CMK (cell line): ENCODE results near the gene GARIN5A.
"Not testable (repeated sequence)": the region's sequence is repeated elsewhere in the genome, so short reads cannot be mapped to it uniquely, and the experiment has no call there.

ENCODE experiments used
- DNase-seq: peaks from one replicate; pipeline ENCODE4 v3.0.0-alpha.2; 2010; ENCODE audit warnings: low read depth

GARIN5A gene

DNA sequence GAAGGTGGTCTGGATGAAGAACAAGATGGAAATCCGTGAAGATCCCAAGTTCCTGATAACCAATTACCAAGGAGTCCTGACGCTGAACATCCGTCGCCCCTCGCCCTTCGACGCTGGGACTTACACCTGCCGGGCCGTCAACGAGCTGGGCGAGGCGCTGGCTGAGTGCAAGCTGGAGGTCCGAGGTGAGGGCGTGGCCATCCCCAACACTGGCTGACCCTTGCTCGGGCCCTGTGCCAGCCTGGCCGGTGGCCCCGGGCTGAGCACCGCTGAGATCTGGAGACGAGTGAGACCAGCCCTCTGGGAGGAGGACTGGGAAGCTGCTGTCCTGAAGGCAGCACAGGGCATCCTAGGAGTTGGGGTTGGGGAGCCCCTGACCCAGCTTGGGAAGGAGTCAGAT is 12.3 kb downstream of the GARIN5A start:
- no peak for DNase-seq

DNA sequence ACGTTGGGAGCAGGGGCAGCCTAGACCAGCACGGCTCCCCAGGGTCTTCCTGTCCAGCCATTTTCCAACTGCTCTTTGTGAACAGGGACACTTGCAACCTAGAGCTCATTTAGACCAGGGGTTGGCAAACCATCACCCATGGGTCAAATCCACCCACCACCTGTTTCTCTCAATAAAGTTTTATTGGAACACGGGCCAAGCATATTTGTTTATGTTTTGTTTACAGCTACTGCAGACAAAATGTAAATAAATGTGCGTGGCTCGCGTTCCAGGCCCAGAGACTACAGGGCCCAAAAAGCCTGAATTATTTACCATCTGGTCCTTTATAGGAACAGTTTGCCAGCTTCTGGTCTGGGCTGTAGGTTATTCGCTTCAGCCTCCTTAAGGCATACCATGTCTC is 13.7 kb downstream of the GARIN5A start:
- no peak for DNase-seq

DNA sequence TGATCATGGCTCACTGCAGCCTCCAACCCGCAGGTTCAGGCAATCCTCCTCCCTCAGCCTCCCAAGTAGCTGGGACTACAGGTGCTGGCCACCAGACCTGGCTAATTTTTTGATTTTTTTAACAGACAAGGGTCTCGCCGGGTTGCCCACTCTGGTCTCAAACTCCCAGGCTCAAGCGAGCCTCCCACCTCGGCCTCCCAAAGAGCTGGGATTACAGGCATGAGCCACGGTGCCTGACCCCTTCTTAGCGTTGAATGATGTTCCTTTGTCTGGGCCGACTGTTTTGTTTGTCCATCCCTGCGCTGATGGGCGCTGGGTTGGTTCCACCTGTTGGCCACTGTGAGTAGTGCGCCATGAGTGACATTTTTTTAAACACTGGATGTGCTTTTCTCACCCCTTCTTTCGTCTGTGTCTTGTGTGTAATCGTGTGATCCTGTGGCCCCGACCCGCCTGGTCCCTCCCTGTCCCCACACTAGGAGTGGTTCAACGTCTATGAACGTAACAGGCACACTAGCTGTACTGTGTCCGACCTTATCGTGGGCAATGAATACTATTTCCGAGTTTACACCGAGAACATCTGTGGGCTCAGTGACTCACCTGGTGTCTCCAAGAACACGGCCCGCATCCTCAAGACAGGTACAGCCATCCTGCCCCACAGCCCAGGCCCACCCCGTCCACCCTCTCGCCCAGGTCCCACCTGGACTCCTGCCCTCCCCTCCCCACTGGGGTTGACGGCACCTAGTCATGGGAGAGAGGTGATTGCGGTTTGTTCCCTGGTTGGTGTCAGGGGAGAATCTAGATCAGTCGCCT is 15.4 kb downstream of the GARIN5A start:
- peak; percentile 41 for DNase-seq

- no peak for DNase-seq
Observed at GRCh38 chr19:50460161-50460765, 16.4 kb downstream of the GARIN5A start.

GRCh38 chr19:50459638-50460037 is 17.0 kb downstream of the GARIN5A start:
- no peak for DNase-seq

DNA sequence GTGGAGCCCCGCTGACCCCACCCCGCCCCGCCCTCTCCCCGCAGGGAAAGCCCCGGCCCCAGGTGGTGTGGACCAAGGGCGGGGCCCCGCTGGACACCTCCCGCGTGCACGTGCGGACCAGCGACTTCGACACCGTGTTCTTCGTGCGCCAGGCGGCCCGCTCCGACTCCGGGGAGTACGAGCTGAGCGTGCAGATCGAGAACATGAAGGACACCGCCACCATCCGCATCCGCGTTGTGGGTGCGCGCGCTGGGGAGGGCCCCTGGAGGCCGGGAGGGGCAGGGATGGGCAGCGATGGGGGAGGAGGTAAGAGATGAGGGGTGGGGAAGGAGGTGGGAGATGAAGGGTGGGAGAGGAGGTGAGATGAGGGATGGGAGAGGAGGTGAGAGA is 17.6 kb downstream of the GARIN5A start:
- DNase-seq: no peak

DNA sequence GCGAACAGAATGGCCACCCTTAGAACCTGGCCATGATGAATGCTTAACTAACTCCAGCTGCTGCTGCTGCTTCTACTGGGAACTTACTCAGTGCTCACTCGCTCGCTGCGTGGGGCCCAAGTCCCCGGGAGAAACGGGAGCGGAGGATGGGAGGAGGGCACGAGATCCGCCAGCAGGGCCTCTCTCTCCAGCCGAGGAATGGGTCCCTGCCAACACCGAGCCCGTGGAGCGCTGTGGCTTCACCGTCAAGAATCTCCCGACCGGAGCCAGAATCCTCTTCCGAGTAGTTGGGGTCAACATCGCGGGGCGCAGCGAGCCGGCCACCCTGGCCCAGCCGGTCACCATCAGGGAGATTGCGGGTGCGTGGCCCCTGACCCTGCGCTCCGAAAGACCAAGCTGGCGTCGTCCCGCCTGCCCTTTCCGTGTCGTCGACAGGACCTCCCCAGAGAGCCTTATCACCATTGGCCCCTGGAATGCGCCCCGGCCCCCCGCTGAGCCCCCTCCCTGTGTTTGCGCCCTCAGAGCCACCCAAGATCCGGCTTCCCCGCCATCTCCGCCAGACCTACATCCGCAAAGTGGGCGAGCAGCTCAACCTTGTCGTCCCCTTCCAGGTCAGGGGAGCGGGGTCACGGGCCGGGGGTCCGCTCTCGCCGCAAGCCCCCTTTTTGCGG is 18.1 kb downstream of the GARIN5A start:
- DNase-seq: no peak

DNA sequence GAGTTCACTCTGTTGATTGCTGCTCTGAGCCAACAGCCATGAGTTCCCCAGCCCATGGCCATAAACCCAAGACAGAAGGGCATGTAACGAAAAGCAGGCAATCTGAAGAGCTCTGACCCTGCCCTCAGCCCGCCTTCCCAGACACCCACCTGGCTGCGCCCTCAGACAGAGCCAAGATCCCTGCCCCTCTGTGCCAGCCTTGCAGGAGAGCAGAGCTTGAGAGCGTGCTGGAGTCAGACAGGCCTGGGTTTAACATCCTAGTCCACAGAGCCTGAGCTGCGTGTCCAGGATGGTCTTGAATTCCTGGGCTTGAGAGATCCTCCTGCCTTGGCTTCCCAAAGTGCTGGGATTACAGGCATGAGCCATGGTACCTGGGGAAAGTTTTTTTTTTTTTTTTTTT is 19.3 kb downstream of the GARIN5A start:
- no peak for DNase-seq

DNA sequence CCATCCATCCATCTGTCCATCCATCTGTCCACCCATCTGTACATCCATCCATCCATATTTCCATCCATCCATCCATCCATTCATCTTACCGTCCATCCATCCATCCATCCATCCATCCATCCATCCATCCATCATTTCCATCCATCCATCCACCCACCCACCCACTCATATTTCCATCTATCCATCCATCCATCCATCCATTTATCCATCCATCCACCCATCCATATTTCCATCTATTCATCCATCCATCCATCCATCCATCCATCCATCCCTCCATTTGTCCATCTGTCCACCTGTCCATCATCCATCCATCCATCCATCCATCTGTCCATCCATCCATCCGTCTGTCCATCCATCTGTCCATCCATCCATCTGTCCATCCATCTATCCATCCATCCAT is 20.7 kb downstream of the GARIN5A start:
- no peak for DNase-seq

- no peak for DNase-seq
Observed at GRCh38 chr19:50453243-50453642, 23.4 kb downstream of the GARIN5A start.

GRCh38 chr19:50451223-50451534 is 25.5 kb downstream of the GARIN5A start:
- DNase-seq: no peak

DNA sequence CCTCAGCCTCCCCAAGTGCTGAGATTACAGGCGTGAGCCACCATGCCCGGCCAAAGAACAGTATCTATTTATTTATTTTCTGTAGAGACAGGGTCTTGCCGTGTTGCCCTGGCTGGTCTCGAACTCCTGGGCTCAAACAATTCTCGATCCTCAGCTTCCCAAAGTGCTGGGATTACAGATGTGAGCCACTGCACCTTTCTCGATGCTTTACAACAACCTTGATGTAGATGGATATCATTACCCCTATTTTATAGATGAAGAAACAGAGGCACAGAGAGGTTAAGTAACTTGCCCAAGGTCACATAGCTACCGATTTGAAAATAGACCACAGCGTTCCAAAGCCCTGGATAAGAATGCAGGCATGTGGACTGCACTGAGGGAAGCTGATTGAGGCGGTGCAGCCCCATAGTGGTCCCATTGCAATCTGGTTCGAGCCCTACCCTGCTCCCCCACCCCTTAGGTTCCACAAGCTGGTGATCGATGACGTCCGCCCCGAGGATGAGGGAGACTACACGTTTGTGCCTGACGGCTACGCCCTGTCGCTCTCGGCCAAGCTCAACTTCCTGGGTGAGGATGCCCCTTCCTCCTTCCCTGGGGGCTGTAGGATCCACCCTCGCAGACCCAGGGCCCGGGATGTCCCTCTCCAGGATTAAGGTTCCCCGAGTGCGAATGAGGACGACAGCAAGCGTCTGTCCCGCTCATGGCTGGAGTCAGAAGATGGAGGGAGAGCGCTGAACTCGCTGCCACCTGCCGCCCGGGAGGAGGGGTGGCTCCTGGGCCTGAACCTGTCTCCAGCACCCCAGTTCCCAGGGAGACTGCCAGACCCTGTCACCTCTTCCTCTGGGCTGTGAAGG is 26.1 kb downstream of the GARIN5A start:
- DNase-seq: no peak

DNA sequence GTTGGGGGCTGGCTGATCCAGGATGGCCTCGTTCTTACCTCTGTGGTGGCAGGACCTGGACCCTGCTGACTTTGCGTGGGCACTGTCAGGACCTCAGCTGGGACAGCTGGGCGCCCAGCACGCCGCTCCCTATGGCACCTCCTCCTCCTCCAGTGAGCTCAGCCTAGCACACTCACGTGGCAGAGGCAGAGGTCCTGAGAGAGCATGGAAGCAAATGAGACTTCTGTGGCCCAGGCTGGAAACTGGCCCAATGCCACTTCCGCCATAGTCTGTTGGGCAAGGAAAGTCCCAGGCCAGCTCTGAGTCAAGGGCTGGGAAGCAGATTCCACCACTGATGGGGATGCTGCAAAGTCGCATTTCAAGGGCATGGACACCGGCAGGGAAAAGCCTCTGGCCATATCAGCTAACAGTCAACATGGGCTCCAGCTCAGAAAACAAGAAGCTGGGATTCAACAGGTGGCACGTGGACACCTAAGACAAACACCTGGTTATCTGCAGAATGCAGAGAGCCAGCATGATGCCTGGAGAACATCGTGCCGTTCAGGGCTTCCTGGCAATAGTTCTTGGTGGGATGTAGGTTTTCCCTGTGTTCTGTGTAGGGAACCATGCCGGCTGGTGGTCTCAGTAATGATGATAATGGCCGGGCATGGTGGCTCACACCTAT is 27.3 kb downstream of the GARIN5A start:
- DNase-seq: no peak

DNA sequence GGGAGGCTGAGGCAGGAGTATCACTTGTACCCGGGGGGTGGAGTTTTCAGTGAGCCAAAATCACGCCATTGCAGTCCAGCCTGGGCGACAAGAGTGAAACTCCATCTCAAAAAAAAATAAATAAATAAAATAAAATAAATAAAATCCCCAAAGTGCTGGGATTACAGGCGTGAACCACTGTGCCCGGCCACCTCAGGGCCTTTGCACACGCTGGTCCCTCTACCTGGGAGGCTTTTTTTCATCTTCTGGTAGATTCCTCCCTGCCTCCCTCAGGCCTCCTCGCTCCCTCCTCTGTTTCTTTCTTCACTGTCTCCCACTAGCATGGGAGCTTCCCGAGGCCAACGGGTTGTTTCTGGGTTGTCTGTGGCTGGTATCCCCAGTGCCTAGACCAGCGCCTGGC is 28.9 kb downstream of the GARIN5A start:
- DNase-seq: no peak

DNA sequence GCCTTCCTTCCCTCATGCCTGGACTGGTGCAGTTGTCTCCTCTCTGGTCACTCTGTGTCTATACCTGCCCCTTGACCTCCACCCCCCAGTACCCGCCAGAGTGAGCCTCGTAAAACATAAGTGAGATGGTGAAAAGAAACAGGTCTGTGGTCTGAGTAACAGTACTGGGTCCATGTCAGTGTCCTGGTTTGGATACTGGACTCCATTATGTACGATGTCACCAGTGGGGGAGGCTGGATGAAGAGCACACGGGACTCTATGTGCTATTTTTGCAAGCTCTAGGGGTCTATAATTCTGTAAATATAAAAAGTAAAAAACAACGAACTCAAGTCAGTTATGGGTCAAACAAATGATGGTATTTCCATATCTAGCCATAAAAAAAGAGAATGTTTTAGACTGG is 29.6 kb downstream of the GARIN5A start:
- no peak for DNase-seq

DNA sequence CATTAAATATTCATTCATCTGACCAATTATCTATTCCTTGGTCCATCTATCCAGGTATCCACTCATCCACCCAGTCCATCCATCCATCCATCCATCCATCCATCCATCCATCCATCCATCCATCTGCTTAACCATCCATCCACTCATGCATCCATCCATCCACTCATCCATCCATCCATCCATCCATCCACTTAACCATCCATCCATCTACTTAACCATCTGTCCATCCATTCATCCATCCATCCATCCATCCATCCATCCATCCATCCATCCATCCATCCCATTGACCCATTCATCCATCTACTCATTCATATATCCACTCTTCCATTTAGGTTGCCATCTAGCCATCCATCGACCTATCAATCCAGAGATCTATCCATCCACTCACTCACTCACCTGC is 32.6 kb downstream of the GARIN5A start:
- DNase-seq: no peak

- not testable (repeated sequence) for DNase-seq
Observed at GRCh38 chr19:50439130-50439529, 37.5 kb downstream of the GARIN5A start.

GRCh38 chr19:50437862-50438449 is 38.7 kb downstream of the GARIN5A start:
- DNase-seq: no peak

GRCh38 chr19:50435627-50436026 is 41.0 kb downstream of the GARIN5A start:
- DNase-seq: no peak

- DNase-seq: no peak
Observed at GRCh38 chr19:50435221-50435620, 41.4 kb downstream of the GARIN5A start.

- DNase-seq: no peak
Observed at GRCh38 chr19:50434525-50434924, 42.1 kb downstream of the GARIN5A start.
